Effector CD4-positive, alpha-beta T cell (primary cell): ENCODE measurements around the gene TNNT1. TPM values are rescaled to one million over a fixed set of nuclear protein-coding genes. Genes with fewer than 3 reads are reported as not detected.
"Not testable (repeated sequence)": the region's sequence is repeated elsewhere in the genome, so short reads cannot be mapped to it uniquely, and the experiment has no call there.

Experiments
- DNase-seq: peaks from one replicate; pipeline ENCODE4 v3.0.0-alpha.2; 2020
- total RNA-seq: gene quantifications from one replicate; lab custom pipeline; 2026; lab: John Stamatoyannopoulos, UW

TNNT1 gene
- total RNA-seq: not detected

DNA sequence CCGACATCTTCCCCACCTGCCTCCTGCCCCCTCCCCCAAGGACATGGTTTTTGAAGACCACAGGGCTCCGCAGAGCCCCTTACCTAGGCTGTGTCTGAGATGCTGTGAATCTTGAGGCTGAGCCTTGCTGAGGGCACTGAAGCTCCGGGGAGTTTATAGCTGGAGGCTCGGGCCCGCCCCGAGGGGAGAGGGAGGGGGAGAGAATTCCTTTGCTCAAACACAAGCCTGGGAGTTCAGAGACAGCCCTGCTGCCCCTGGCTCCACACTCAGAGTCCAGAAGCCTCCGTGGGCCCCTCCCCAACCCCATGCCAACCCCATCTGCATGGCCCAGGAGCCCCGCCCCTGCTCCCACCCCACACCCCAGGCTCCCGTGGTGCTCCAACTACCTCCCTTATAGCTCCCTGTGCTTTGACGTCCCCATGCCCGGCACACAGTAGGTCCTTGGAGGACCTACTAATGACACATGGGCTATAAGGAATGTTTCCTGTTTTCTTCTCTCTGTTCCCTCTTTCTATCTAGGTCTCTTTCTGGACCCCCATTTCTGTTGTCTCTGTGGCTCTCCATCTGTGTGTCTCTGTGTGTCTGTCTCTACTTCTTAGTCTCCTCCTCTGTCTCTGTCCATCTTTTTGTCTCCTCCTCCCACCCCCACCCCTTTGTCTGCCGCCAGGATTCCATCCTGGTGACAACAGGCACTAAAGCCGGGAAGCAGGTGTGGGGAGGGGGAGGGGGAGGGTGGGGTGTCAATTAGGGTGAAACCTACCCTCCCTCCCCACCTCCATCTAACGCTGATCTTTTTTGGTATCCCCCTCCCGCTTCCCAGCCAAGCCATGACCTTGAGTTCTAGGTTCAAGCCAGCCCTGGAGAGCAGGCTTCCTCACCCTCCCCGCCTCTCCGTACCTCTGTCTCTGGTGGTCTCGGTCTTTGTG is at the start of gene TNNT1:
TSS of gene TNNT1 (minus strand) at position 129 of the 926 bp plus-strand sequence. CDS start 2,049 bp downstream, outside the sequence.
- DNase-seq: no peak

- DNase-seq: no peak
Observed at GRCh38 chr19:55198651-55199050, 49.6 kb upstream of the TNNT1 start.

- no peak for DNase-seq
Observed at GRCh38 chr19:55197528-55197927, 48.5 kb upstream of the TNNT1 start.

GRCh38 chr19:55196803-55197202 is 47.8 kb upstream of the TNNT1 start:
- DNase-seq: no peak

- DNase-seq: no peak
Observed at GRCh38 chr19:55193481-55193880, 44.5 kb upstream of the TNNT1 start.

- no peak for DNase-seq
Observed at GRCh38 chr19:55189403-55189835, 40.4 kb upstream of the TNNT1 start.

GRCh38 chr19:55188625-55189024 is 39.6 kb upstream of the TNNT1 start:
- no peak for DNase-seq

DNA sequence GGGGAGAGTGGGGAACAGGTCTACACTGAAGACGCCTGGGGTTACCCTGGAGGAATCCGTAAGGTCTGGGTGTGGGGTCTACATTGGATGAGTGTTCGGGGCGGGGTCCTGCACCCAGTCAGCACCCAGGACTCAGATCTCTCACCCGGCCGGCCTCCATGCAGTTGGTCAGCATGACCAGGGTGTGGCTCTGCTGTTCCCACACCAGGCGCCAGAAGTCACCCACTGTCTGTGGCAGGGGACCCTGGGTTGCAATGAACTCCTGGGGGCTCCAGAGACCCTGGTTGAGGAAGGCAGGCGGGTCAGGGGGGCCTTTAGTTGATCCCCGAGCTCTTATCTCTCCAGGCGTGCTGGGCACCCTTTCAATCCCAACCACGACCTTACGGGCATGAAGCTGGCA is 37.1 kb upstream of the TNNT1 start:
- no peak for DNase-seq

DNA sequence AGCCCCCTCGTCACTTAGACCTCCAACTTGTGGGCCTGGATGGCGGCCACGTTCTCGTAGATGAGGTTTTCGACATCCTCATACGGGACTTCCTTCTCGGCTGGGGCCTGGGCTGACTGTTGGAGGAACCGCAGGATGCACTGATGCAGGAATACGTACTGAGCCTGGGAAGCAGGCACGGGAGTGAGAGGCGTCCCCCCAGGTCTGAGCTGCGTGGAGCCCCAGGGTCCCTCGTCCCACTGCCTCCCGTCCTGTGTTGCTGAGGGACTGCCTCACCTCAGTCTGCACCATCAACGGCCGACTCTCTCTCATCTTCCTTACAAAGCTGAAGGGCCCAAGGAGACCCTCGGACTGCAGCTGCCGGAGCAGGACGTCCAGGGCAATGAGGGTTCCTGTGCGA is 32.7 kb upstream of the TNNT1 start:
- no peak for DNase-seq

GRCh38 chr19:55179606-55180484 is 30.8 kb upstream of the TNNT1 start, which contains the start of gene SYT5:
SYT5 (minus strand) TSS chr19:55180289; CDS start chr19:55179041, 1,248 bp downstream.
- DNase-seq: peak; percentile 48

DNA sequence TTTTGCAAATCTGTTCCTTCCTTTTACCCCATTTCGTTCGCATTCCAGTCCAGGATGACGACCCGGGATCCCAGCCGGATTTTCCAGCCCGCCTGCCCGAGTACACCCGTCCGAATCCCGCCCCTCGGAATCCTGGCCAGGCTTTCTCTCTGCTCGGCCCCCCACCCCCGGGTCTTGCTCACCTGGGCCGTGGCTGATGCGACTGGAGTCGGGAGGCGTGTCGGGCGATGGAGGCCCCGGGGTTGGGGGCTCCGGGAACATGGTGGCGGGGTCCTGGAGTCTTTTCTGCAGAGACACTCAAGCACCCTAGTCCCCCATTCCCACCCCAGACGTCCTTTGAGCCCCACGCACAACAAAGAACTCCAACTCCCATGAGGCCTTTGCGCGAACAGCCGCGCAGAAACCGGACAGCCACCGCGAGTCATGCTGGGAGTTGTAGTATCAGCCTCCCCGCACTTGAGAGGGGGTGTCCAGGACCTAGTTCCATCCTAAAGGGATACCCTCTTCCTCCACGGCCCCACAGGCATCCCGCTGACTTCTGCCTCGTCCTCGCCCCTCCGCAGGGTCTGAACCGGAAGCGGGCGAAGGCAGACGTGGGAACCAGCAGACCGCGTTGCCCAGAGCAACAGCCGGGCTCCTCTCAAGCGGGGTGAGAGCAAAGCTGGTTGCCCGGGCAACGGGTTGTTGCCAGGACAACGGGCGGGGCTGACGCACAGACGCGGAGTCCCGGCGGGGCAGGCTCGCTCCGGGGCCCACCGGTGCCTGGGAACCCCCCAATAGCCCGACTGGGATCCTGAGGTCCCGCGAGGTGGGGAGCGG is 30.0 kb upstream of the TNNT1 start:
- DNase-seq: peak; percentile 97

- no peak for DNase-seq
Observed at GRCh38 chr19:55176076-55176475, 27.1 kb upstream of the TNNT1 start.

GRCh38 chr19:55175117-55175867 is 26.3 kb upstream of the TNNT1 start:
- DNase-seq: no peak

DNA sequence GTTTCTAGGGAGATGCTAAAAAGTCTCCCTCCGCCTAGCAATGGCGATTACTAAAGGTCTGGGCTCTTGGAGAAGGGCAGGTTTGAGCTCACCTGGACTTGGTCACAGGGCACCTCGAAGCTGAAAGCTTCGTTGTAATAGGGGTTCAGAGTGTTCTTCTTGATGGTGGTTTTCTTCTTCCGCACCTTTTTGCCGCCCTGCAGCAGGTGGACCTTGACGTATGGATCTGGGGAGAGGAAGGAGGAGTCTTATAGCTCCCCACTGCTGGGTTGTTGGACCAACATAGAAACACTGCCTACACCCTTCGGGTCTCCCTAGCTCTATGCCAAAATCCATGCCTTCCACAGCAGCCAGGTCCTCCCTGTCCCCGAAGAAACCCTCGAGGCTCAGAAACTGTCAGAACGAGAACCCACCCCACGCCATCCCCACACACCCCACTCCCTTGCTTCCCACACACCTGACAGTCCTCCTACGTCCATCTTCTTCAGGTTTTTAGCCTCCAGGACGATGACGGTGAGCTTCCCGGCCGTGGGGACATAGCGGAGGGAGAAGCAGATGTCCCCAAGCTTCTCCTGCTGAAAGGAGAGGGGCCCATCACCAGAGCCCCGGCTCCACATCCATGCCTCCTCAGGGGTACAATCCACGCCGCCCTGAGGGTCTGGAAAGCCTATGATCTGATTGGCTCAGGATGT is 25.6 kb upstream of the TNNT1 start:
- no peak for DNase-seq

DNA sequence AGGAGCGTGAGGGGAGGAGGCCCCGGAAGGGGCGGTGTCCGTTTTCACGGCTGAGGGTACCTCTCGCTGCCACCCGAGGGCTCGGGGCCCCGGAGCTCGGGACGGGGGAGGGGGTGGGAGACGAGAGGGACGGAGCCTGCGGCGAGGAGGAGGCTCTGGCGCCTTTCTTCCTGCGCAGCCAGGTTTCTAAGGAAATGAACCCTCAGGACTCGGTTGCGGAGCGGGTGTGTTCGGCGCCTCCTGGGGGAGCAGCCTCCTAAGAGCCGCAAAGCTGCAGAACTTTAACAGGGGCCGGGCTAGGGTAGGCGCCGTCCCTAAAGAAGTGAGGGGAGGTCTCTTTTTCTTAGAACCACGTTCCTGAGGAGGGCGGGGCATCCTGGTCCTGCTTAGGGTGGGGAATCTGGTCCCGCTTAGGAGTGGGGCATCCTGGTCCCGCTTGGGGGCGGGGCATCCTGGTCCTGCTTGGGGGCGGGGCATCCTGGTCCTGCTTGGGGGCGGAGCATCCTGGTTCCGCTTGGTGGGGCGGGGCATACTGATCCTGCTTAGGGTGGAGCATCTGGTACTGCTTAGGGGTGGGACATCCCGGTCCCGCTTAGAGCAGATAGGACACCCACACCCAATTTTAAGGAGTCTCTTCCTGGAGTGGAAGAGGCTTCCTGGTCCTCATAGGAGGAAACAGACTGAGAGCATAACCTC is 24.9 kb upstream of the TNNT1 start:
- DNase-seq: no peak

- DNase-seq: no peak
Observed at GRCh38 chr19:55173186-55173713, 24.2 kb upstream of the TNNT1 start.

- no peak for DNase-seq
Observed at GRCh38 chr19:55172741-55173140, 23.7 kb upstream of the TNNT1 start.

DNA sequence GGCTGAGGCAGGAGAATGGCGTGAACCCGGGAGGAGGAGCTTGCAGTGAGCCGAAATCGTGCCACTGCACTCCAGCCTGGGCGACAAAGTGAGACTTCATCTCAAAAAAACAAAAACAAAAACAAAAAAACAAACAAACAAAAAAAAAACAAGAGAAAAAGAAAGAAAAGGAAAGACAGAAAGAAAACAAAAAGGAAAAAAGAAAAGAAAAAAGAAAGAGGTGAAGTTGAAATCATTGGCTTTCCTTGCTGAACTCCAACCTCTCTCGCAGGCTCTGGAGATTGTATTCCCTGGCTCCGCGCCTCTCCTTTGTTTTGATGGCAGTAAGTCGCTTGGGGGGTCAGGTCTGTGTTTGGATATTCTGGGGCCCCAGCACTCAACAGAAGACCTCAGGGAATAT is 23.3 kb upstream of the TNNT1 start:
- not testable (repeated sequence) for DNase-seq

GRCh38 chr19:55171440-55171839 is 22.4 kb upstream of the TNNT1 start:
- DNase-seq: no peak

GRCh38 chr19:55169136-55169535 is 20.1 kb upstream of the TNNT1 start:
- no peak for DNase-seq
